ENCODE measurements around the gene ORM1. TPM values are rescaled to one million over a fixed set of nuclear protein-coding genes. Genes with fewer than 3 reads are reported as not detected.
"Not testable (repeated sequence)": the region's sequence is repeated elsewhere in the genome, so short reads cannot be mapped to it uniquely, and the experiment has no call there.

ORM1 gene
- total and polyA plus RNA-seq, 5 donors: 0.70 to 2.7 TPM; not detected in 3

DNA sequence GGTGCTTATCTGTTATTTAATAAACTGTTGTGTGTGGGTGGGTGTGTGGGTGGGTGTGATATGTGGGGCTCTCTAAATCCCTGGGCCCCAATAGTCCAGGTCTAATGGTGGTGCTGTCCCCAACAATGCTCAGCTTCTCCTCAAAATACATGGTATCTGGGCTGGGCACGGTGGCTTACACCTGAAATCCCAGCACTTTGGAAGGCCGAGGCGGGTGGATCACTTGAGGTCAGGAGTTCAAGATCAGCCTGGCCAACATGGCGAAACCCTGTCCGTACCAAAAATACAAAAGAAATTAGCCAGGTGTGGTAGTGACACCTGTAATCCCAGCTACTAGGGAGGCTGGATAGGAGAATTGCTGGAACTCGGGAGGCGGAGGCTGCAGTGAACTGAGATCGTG lies 4.5 kb upstream of the ORM1 start:
- Histone ChIP-seq H3K9me3 (ENCODE audit: control insufficient read depth, low read length) (no peaks in the 10 kb centered on the region), H3K4me1 (ENCODE audit: control insufficient read depth, insufficient read depth, low read length) (no peaks in the 10 kb centered on the region), H3K4me3 (ENCODE audit: low read length) (no peak overlapping the region), H3K27ac (ENCODE audit: low read length) (no peak overlapping the region), H3K27me3 (ENCODE audit: control insufficient read depth, insufficient read depth) (no peaks in the 10 kb centered on the region)
- intact Hi-C loops (cut with DNase I): no loop called here
- no peak for ATAC-seq
- no peak for DNase-seq
- 93% methylated on average over 8 of the region's 8 CpGs for WGBS

GRCh38 chr9:114319147-114319546 lies 3.8 kb upstream of the ORM1 start:
- WGBS: 81% methylated on average over 3 of the region's 3 CpGs
- ATAC-seq (no peak), DNase-seq (no peak)
- H3K9me3 ChIP-seq (ENCODE audit: control insufficient read depth, low read length): no peaks in the 10 kb centered on the region
- no peaks in the 10 kb centered on the region for H3K4me1 ChIP-seq (ENCODE audit: control insufficient read depth, insufficient read depth, low read length)
- intact Hi-C loops (cut with DNase I): no loop called here
- H3K4me3 ChIP-seq (ENCODE audit: low read length): no peak overlapping the region
- no peak overlapping the region for H3K27ac ChIP-seq (ENCODE audit: low read length)
- H3K27me3 ChIP-seq (ENCODE audit: control insufficient read depth, insufficient read depth): no peaks in the 10 kb centered on the region

DNA sequence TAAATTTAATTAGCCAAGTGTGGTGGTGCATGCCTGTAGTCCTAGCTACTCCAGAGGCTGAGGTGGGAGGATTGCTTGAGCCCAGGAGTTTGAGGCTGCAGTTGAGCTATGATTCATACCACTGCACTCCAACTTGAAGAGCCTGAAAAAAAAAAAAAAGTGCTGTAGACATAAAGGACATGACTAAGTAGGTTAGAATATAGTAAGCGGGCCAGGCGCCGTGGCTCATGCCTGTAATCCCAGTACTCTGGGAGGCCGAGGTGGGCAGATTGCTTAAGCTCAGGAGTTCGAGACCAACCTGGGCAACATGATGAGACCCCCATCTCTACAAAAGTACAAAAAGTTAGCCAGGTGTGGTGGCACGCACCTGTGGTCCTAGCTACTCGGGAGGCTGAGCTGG lies 2.2 kb upstream of the ORM1 start:
- H3K27me3 ChIP-seq (ENCODE audit: control insufficient read depth, insufficient read depth); intact Hi-C loops (cut with DNase I); H3K4me1 ChIP-seq (ENCODE audit: control insufficient read depth, insufficient read depth, low read length); H3K4me3 ChIP-seq (ENCODE audit: low read length); ATAC-seq; H3K27ac ChIP-seq (ENCODE audit: low read length); DNase-seq; H3K9me3 ChIP-seq (ENCODE audit: control insufficient read depth, low read length): not testable (repeated sequence)
- WGBS: 95% methylated on average over 7 of the region's 7 CpGs

DNA sequence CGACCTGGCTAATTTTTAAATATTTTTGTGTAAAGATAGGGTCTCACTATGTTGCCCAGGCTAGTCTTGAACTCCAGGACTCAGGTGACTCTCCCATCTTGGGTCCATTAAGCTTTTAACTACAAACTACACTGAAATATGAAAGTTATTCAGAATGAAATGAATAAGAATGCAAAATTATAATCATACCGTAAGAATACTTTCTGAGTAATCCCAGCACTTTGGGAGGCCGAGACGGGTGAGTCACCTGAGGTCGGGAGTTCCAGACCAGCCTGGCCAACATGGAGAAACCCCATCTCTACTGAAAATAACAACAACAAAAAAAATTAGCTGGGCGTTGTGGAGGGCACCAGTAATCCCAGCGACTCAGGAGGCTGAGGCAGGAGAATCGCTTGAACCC lies 1.1 kb upstream of the ORM1 start:
- Histone ChIP-seq H3K27ac (ENCODE audit: low read length) (no peak overlapping the region), H3K4me3 (ENCODE audit: low read length) (no peak overlapping the region), H3K9me3 (ENCODE audit: control insufficient read depth, low read length) (no peaks in the 10 kb centered on the region), H3K4me1 (ENCODE audit: control insufficient read depth, insufficient read depth, low read length) (no peaks in the 10 kb centered on the region), H3K27me3 (ENCODE audit: control insufficient read depth, insufficient read depth) (no peaks in the 10 kb centered on the region)
- intact Hi-C loops (cut with DNase I): no loop called here
- WGBS: 91% methylated on average over 8 of the region's 8 CpGs
- DNase-seq: no peak
- ATAC-seq: no peak

DNA sequence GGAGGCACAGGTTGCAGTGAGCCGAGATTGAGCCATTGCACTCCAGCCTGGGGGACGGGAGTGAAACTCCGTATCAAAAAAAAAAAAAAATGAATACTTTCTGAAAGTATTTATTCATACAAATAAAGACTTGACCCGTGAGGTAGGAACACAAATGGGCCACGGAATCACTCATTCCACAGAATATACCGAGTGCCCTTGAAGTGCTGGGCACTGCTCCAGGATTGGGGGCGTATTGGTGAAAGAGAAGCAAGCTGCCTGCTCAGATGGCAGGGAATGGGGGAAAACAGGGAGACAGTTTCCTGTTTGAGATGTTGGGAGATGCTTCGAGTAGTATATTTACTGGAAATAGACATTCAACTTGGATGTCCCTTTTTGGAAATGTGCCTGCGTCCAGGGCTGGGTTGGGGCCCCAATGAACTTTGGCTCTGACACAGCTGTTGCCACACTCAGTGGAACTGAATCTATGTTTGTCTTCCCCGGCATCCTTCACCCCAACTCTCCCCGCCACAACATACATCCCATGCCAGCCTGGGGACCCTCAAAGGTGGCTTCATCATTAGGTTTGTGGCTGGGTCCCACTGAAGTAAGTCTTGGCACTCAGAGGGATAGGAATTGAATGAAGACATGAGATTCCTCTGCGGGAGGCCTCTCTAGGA lies 609 bp upstream of the ORM1 start:
- H3K27ac ChIP-seq (ENCODE audit: low read length); intact Hi-C loops (cut with DNase I); DNase-seq; ATAC-seq; H3K4me3 ChIP-seq (ENCODE audit: low read length); H3K27me3 ChIP-seq (ENCODE audit: control insufficient read depth, insufficient read depth); H3K4me1 ChIP-seq (ENCODE audit: control insufficient read depth, insufficient read depth, low read length); H3K9me3 ChIP-seq (ENCODE audit: control insufficient read depth, low read length): not testable (repeated sequence)
- 75% methylated on average over 12 of the region's 12 CpGs for WGBS

- H3K27me3 ChIP-seq (ENCODE audit: control insufficient read depth, insufficient read depth); H3K4me3 ChIP-seq (ENCODE audit: low read length); H3K4me1 ChIP-seq (ENCODE audit: control insufficient read depth, insufficient read depth, low read length); H3K9me3 ChIP-seq (ENCODE audit: control insufficient read depth, low read length); intact Hi-C loops (cut with DNase I); H3K27ac ChIP-seq (ENCODE audit: low read length); DNase-seq: not testable (repeated sequence)
- ATAC-seq: peak in 1 of 2 donors; percentile 12
- WGBS: 67% methylated on average over 6 of the region's 6 CpGs
Measured at GRCh38 chr9:114323849-114324248, 951 bp downstream of the ORM1 start.

DNA sequence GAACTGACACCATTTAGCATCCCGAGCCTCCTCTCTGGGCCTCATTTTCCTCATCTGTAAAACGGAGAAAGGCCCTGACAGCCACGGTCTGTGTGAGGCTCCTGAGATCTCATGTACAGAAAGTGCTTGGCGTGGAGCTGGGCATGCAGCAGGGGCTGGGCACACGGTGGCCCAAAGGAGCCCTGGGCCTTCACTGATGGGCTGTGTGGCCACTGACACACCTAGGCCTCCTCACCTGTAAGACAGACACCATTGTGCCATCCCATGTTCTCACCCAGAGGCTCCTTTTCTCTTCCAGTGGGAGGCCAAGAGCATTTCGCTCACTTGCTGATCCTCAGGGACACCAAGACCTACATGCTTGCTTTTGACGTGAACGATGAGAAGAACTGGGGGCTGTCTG lies 1.6 kb downstream of the ORM1 start:
- intact Hi-C loops (cut with DNase I): no loop called here
- WGBS: 90% methylated on average over 8 of the region's 8 CpGs

DNA sequence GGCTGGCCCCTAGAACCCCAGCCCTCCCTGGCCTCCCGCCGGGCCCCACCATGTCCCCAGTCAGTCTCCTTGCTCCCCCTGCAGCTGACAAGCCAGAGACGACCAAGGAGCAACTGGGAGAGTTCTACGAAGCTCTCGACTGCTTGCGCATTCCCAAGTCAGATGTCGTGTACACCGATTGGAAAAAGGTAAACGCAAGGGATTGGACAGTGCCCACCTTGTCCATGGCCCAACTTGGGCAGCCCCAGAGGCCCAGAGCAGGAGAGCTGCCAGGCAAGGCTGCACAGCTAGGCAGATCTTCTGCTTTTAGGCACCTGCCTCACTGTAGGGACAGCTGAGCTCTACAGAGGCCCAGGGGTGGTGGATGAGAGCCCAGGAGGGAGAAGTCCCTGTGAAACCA lies 2.1 kb downstream of the ORM1 start:
- intact Hi-C loops (cut with DNase I); H3K27ac ChIP-seq (ENCODE audit: low read length): not testable (repeated sequence)
- peak in 1 of 2 donors; percentile 5 for ATAC-seq

More for the DNA sequence above, 1.6 kb downstream of the ORM1 start:
- H3K4me3 ChIP-seq (ENCODE audit: low read length): no peak overlapping the region
- no peaks in the 10 kb centered on the region for H3K27me3 ChIP-seq (ENCODE audit: control insufficient read depth, insufficient read depth)
- H3K9me3 ChIP-seq (ENCODE audit: control insufficient read depth, low read length): no peaks in the 10 kb centered on the region
- no peaks in the 10 kb centered on the region for H3K4me1 ChIP-seq (ENCODE audit: control insufficient read depth, insufficient read depth, low read length)
- DNase-seq (no peak), ATAC-seq (peak in 1 of 2 donors; percentile 22)
- no peak overlapping the region for H3K27ac ChIP-seq (ENCODE audit: low read length)

GRCh38 chr9:114325684-114326254 lies 2.9 kb downstream of the ORM1 start:
- H3K9me3 ChIP-seq (ENCODE audit: control insufficient read depth, low read length); H3K4me1 ChIP-seq (ENCODE audit: control insufficient read depth, insufficient read depth, low read length); intact Hi-C loops (cut with DNase I); H3K4me3 ChIP-seq (ENCODE audit: low read length); H3K27ac ChIP-seq (ENCODE audit: low read length); DNase-seq; H3K27me3 ChIP-seq (ENCODE audit: control insufficient read depth, insufficient read depth): not testable (repeated sequence)
- ATAC-seq: peak in 1 of 2 donors; percentile 2
- WGBS: 88% methylated on average over 3 of the region's 3 CpGs

More for the DNA sequence above, 2.1 kb downstream of the ORM1 start:
- H3K9me3 ChIP-seq (ENCODE audit: control insufficient read depth, low read length); H3K27me3 ChIP-seq (ENCODE audit: control insufficient read depth, insufficient read depth); DNase-seq; H3K4me3 ChIP-seq (ENCODE audit: low read length); H3K4me1 ChIP-seq (ENCODE audit: control insufficient read depth, insufficient read depth, low read length): not testable (repeated sequence)
- WGBS: 86% methylated on average over 7 of the region's 9 CpGs

DNA sequence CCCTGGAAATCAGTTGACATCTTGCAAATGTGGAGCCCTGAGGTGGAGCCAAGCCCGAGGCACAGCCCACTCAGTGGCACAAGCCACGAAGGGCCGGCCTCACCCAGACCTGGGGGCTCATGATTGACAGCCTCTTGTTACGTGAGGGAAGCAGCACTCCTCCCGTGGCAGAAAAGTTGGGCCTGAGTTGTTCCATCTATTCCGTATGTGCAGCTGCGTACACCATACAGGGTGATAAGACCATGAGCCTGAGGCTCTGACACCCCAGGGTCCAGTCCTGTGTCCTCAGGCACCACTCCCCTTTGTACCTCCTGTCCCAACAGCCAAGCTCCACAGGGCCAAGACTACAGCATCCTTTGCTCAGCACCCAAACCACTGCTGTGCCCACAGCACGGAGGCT lies 4.9 kb downstream of the ORM1 start:
- WGBS: 91% methylated on average over 8 of the region's 8 CpGs
- no peaks in the 10 kb centered on the region for H3K4me1 ChIP-seq (ENCODE audit: control insufficient read depth, insufficient read depth, low read length)
- ATAC-seq: peak in 1 of 2 donors; percentile 7
- peak in 1 of 3 donors; percentile 24 for DNase-seq
- H3K27me3 ChIP-seq (ENCODE audit: control insufficient read depth, insufficient read depth): no peaks in the 10 kb centered on the region
- no peak overlapping the region for H3K27ac ChIP-seq (ENCODE audit: low read length)
- no peak overlapping the region for H3K4me3 ChIP-seq (ENCODE audit: low read length)
- intact Hi-C loops (cut with DNase I): no loop called here
- H3K9me3 ChIP-seq (ENCODE audit: control insufficient read depth, low read length): no peaks in the 10 kb centered on the region

GRCh38 chr9:114328357-114328820 lies 5.5 kb downstream of the ORM1 start:
- H3K27ac ChIP-seq (ENCODE audit: low read length); DNase-seq; H3K4me3 ChIP-seq (ENCODE audit: low read length); H3K27me3 ChIP-seq (ENCODE audit: control insufficient read depth, insufficient read depth); ATAC-seq; H3K4me1 ChIP-seq (ENCODE audit: control insufficient read depth, insufficient read depth, low read length); H3K9me3 ChIP-seq (ENCODE audit: control insufficient read depth, low read length); intact Hi-C loops (cut with DNase I): not testable (repeated sequence)
- WGBS: 90% methylated on average over 10 of the region's 10 CpGs

Measured in right cardiac atrium (tissue), 5 donors.